GM21528 (cell line): ENCODE results near the gene DACH1.

Experiments
- ATAC-seq: cut with Tn5 transposase; IDR thresholded peaks from one replicate; pipeline ENCODE4 v1.9.1; 2021; ENCODE audit warnings: mild to moderate bottlenecking, moderate library complexity; ENCODE audit not compliant: unreplicated experiment, low FRiP score

DACH1 gene

DNA sequence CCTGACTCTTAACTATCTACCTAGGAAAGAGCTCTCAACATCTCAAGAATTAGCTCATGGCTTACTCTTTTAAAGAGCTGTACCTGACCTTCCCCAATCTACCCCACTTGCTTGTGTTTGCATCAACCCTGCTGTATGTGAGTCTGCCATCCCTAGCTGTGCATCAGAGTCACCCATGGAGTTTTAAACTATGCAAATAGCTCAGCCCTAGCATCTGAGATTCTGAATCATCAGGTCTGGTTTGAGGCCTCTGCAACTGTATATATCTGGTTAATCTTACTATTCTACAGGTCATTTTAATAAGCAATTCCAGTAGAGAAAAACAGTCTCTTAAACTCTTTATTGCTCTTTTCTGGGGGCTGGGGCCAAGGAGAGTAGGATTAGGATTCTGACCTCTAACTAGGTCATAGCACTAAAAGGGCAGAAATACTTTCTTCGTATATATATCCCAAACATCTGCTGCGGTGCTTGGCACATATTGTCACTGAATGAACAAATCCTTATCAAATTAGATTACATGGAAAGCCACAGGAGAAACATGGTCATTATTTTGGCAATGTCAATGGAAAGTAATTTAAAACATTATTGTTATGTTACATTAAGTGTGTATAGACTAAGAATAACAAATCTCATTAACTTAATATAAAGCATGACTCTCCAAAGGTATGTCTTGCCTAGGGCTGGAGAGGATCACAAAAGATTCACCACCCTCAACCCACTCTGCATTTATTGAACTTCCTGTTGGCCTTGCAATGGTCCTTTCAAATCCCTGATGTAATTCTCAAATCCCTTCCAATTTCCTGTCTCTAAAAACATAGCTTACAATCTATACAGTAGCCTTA lies 232.2 kb downstream of the DACH1 start:
- ATAC-seq, result no peak

DNA sequence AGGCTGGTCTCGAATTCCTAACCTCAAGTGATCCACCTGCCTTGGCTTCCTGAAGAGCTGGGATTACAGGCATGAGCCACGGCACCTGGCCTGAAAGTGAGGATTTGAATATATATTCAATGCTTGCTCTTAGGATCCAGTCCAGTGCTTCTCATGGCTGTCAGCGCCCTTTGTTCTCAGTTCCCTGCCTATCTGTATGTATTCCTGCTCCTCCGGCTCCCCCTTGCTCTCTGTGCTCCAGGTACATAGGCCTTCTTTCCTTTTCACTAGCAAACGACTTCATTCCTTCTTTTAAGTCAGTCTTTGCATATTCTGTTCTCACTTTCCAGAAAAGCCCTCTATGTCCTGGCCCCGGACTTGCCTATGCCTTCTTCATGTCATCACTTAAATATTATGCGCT lies 232.8 kb downstream of the DACH1 start:
- no peak for ATAC-seq

GRCh38 chr13:71632721-71633120 lies 234.3 kb downstream of the DACH1 start:
- no peak for ATAC-seq

- no peak for ATAC-seq
These were observed 234.8 kb downstream of the DACH1 start for GRCh38 chr13:71632206-71632605.

GRCh38 chr13:71629167-71629566 lies 237.8 kb downstream of the DACH1 start:
- no peak for ATAC-seq

DNA sequence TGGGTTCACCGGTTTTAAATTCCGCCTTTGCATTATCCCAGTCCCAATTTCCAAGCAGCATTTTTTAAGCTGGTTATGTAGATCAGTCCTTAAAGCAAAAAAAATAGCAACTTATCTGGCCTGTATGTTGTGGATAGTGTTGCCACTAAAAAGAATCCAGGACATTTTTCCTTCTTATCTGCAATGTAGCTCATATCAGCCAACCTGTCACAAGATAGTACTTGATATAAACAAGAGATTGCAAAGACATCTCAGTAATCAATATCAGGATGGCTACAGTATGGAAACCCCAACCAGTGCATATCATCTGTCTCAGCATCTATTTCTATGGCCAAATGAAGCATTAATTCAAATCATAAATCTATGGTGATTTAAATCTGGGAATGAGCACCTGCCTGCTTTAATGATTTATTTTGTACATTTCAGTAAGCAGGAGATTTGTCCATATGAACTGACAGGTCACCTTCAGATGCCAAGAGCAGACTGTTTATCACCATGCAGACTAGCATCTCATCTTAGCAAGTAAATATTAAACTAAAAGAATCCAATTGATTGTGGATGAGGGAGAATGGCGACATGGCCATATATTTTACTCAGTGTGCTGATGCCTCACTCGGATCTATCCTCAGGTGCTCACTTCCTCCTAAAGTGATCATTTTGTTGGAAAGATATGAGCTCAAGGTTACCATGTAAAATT lies 240.4 kb downstream of the DACH1 start:
- no peak for ATAC-seq

DNA sequence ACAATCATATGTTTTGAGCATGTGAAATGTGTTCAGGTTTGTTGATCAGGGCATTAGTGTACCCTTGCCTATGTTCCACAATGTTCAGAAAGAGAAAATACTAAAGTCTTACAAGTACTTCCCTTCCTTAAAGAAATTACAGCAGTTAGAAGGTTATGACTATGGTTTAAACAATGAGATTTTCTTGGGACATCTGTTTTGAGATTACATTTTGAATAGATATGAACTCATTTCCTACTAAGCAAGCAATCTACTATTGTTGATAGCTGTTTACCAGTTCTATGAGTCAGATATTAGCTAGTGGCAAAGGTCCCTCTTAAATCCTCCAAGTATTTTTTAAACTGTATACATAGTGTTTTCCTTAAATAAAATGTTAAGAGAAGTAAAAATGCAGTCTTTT lies 241.3 kb downstream of the DACH1 start:
- no peak for ATAC-seq

DNA sequence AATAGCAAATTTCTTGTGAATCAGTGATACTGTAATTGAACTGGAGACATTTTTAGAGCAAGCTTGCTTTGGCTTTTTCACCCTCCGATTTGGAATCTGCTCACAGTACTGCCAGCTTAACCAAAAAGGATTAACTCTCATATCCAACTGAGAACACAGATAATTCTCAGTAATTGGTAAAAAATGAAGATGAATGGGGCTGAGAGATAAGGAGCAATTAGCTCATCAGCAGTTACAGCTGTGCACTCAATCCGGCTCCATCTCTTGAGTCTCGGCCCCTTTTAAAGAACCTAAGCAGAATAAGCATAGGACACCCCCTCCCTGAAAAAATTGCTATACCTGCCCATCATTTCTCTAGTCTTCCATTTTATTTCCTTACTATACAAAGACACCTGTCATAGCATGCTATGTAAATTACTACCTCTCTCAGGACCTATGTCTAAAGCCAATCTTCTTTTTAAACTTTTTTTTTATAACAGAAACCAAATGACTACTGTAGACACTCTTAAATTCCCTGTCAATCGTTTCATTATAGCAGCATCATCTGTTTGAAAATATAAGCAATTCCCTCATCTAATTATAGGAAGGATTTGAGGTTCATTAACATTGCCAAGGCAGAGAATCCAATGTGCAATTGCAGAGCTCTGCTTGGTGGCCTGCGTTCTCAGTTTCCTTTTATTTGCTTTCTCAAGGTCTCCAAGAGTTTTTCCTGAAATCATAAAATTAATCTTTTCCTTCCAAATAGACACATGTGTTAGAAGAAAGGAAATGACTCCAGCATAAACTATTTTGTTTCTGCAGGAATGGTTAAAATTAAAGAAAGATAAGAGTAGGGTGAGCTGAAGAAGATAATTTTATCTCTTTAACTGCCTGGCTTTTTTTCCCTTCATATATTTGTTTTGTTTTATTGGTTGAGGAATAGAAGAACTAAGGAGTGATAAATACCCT lies 242.1 kb downstream of the DACH1 start:
- no peak for ATAC-seq

DNA sequence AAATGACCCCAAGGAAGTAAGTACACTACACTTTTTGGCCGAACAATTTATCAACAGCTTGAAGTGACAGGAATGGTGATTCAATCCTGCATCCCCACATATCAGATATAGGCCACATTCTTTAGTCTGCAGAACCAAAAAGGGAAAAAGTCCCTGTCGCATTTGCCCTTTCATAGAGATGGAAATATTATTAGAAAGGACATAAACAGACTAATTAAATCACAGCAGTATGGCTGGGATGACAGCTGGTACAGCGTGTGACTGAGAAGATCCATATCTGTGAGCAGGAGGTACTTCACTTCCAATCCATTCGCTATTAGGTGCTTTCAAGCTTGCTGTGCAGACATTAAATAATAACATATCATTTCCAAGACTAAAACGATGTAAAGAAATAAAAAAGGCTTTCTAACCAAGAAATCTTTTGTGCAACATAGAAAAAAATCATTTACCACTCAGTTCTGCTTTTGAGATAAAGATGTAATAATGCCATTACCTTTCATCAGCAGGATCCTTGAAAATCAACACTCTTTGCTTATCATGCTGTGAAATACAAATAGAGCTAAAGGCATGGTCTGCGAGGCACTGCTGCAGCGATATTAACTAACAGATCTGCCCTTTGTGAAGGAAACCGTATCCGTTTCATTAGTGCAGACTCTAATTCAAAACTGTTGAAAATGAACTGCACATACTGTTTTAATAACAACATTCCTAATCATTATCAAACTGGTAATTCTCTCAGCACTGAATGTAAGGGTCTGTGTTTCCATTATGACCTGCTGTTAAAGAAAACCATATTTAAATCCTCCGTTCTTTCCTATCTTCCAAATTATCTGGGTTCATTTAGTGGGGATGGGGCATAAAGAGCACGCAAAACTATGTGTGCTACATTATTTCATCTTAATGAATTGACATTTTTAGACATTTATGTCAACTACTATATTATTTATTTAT lies 245.6 kb downstream of the DACH1 start:
- ATAC-seq, result no peak

DNA sequence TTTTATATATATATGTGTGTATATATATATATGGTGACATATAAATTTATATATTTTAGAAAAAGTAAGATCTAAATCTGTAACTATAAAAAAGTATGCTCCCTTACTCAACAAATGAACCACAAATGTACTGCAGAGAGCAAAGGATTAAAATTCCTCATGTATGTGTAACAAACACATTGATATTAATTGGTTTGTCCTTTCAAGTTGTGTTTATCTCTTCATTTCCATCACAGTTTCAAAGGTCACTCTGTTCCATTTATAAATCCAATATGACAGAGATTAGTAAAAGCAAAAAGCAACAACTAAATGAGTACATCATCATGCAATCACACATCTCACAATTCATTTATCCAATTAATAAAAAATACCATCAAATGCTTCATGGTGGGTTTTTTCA lies 247.9 kb downstream of the DACH1 start:
- ATAC-seq, result no peak

DNA sequence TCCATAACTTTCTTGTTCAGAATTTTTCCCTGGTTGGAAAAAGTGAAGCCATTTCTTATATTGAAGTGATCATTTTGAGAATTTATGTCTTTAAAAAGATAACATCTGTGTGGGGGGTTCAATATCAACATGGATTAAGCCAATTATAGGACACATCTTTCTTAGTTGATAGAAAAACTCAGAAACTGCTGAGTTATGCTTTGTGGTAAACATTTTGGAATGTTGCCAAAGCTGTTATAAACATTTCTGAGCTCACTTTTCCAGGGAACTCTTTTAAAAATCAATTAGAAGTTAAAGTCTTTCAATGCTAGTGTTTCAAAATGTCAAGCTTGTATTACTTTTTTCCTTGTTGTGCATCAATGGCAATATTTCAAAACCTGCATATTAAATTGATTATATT lies 248.8 kb downstream of the DACH1 start:
- ATAC-seq, result no peak

GRCh38 chr13:71617265-71617664 lies 249.7 kb downstream of the DACH1 start:
- ATAC-seq, result no peak

- ATAC-seq, result no peak
These were observed 253.8 kb downstream of the DACH1 start for GRCh38 chr13:71613066-71613745.

DNA sequence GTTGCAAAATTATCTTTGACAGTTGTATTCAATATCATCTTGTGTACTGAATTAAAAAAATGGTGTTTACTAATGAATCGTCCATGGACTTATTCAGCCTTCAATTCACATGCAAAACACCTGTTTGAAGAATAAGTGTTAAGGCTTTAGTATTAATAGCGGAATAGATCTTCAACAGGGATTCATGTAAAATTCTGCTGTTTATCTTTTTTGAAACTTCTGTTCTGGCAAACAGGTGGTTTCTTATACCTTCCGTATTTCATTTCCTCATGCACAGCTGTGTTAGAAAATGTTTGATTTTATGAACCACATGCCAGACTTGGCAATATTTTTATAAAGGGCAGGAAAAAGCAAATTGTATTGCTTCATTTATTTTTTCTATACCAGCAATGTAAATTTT lies 255.7 kb downstream of the DACH1 start:
- ATAC-seq, result no peak

DNA sequence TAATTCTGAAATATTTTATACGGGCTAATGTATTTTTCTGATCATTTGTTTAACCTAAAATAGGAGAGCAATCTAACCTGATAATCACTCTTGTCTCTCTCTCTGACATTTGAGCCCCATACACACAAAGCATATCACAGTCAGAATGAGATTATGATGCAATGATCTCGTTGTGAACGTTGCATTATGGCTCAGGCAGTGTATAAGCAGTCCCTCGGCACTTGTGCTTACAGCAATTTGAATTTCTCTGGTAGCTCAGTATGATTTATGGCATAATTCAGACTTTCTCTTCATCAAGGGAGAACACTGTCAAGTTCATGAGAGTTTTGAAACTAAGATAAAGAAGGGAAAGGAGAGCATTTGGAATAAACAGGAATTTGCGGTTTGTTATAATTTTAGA lies 256.1 kb downstream of the DACH1 start:
- ATAC-seq, result no peak

- no peak for ATAC-seq
These were observed 257.7 kb downstream of the DACH1 start for GRCh38 chr13:71609271-71609670.

GRCh38 chr13:71607575-71607974 lies 259.4 kb downstream of the DACH1 start:
- ATAC-seq, result no peak

GRCh38 chr13:71606818-71607217 lies 260.2 kb downstream of the DACH1 start:
- no peak for ATAC-seq

DNA sequence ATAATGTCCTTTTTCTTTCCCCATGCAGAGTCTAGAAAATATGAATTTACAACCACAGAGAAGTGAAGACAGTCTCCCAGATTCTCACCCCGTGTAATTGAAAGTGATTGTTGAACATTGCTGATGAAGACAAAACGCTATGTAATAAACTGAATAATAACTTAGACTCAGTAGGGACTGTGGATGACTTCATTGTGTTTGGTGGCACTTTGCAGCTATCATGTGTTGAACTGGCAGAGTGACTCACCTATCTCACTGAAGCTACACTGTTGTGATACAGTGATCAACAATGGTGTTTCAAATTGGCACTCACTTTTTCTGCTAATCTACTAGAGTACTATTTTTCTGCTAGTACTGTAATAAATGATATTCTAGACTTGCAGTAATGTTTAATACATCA lies 261.3 kb downstream of the DACH1 start:
- ATAC-seq, result no peak
